ENCODE data around the gene CFAP77. TPM values are rescaled to one million over a fixed set of nuclear protein-coding genes. Genes with fewer than 3 reads are reported as not detected.

Gene CFAP77
- total RNA-seq, 1 donor from 2014 or later = 1.8 TPM

DNA sequence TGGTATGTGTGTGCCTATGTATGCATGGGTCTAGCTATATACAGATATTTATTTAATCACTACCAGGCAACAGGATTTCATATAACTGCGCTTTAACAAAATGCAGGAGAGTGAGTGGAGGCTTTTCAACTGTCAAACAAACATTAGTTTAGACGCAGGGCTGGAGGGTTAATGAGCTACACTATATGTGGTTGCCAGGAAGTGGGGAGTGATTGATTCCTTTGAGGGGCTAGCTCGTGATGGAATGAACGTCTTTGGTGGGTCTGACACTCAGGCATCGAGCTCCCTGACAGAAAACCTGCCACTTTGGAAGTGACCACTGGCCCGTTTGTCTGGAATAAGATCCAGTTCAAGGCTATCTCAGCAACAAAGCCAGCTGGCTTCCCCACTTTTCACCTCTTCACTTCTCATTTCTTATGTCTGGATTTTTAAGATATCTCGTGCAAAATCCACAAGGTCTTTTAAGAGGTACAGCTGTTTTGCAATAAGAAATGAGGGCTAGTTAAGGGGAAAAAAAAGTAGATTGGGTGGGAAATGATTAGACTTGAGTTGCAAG lies 78.0 kb downstream of the CFAP77 start:
- H3F3A ChIP-seq (ENCODE audit: low read depth) = no peaks in the 10 kb centered on the region
- no peaks in the 10 kb centered on the region for H3K79me2 ChIP-seq (ENCODE audit: low read depth)
- H3K9ac ChIP-seq = no peak overlapping the region
- DNase-seq (ENCODE audit: low spot score) = no peak
- TF ChIP-seq EZH2 (IDR thresholded peaks at IDR 0.05) = no peak
- TF ChIP-seq, protein P1, sequence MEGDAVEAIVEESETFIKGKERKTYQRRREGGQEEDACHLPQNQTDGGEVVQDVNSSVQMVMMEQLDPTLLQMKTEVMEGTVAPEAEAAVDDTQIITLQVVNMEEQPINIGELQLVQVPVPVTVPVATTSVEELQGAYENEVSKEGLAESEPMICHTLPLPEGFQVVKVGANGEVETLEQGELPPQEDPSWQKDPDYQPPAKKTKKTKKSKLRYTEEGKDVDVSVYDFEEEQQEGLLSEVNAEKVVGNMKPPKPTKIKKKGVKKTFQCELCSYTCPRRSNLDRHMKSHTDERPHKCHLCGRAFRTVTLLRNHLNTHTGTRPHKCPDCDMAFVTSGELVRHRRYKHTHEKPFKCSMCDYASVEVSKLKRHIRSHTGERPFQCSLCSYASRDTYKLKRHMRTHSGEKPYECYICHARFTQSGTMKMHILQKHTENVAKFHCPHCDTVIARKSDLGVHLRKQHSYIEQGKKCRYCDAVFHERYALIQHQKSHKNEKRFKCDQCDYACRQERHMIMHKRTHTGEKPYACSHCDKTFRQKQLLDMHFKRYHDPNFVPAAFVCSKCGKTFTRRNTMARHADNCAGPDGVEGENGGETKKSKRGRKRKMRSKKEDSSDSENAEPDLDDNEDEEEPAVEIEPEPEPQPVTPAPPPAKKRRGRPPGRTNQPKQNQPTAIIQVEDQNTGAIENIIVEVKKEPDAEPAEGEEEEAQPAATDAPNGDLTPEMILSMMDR (IDR thresholded peaks at IDR 0.05) = no peak
- no peak for TF ChIP-seq EZH2phosphoT487 (IDR thresholded peaks at IDR 0.05)
- H3K9me3 ChIP-seq (ENCODE audit: low read depth) = no peaks in the 10 kb centered on the region
- H3K27ac ChIP-seq = no peak overlapping the region
- Mint-ChIP-seq H3K36me3 (peaks cover 8% of the 10 kb centered on the region), H3K4me1 (peaks cover 56% of the 10 kb centered on the region), H3K27me3 (ENCODE audit: insufficient read depth, low read depth) (peaks cover 12% of the 10 kb centered on the region), H3K9me3 (peaks cover 20% of the 10 kb centered on the region), H3K27ac (peak overlapping the region; percentile 82), H3K4me3 (no peak overlapping the region)
- H3K36me3 ChIP-seq = no peaks in the 10 kb centered on the region
- H3K4me2 ChIP-seq = no peak overlapping the region
- peaks cover 30% of the 10 kb centered on the region for H3K4me1 ChIP-seq
- no peaks in the 10 kb centered on the region for H3K27me3 ChIP-seq
- no peak overlapping the region for H3K4me3 ChIP-seq
- no peak overlapping the region for H2AFZ ChIP-seq (replicated peaks)
- H4K20me1 ChIP-seq (ENCODE audit: low read depth) = no peaks in the 10 kb centered on the region

DNA sequence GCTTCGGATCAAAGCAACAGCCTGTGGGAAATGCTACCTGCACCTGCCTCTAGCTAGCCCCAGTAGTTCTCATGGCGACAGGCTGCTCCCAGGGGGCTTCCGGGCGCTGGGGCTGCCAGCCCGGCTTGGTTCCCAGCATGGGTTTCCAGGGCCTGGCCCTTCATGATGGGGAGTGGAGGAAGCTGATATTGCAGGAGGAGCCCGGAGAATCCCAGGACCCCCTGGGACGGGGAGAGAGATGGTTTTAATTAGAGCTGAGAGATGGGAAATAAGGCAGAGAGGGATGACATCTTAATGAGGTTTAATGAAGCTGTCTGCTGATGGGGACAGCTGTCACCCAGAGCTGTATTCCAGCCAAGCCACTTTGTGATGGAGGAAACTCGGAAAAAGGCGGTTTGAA lies 78.6 kb downstream of the CFAP77 start:
- Histone ChIP-seq H3K79me2 (ENCODE audit: low read depth) (no peaks in the 10 kb centered on the region), H3K9ac (no peak overlapping the region), H2AFZ (replicated peaks) (no peak overlapping the region), H3K36me3 (no peaks in the 10 kb centered on the region), H4K20me1 (ENCODE audit: low read depth) (no peaks in the 10 kb centered on the region), H3K4me1 (peaks cover 24% of the 10 kb centered on the region), H3F3A (ENCODE audit: low read depth) (no peaks in the 10 kb centered on the region), H3K4me2 (no peak overlapping the region), H3K4me3 (no peak overlapping the region), H3K27ac (no peak overlapping the region), H3K9me3 (ENCODE audit: low read depth) (no peaks in the 10 kb centered on the region), H3K27me3 (no peaks in the 10 kb centered on the region)
- Mint-ChIP-seq H3K27me3 (ENCODE audit: insufficient read depth, low read depth) (peaks cover 14% of the 10 kb centered on the region), H3K4me1 (peaks cover 50% of the 10 kb centered on the region), H3K36me3 (peaks cover 13% of the 10 kb centered on the region), H3K27ac (peak overlapping the region; percentile 82), H3K4me3 (no peak overlapping the region), H3K9me3 (peaks cover 26% of the 10 kb centered on the region)
- no peak for DNase-seq (ENCODE audit: low spot score)
- TF ChIP-seq EZH2phosphoT487 (IDR thresholded peaks at IDR 0.05) = no peak
- no peak for TF ChIP-seq EZH2 (IDR thresholded peaks at IDR 0.05)
- TF ChIP-seq, protein P1 (IDR thresholded peaks at IDR 0.05) = no peak

DNA sequence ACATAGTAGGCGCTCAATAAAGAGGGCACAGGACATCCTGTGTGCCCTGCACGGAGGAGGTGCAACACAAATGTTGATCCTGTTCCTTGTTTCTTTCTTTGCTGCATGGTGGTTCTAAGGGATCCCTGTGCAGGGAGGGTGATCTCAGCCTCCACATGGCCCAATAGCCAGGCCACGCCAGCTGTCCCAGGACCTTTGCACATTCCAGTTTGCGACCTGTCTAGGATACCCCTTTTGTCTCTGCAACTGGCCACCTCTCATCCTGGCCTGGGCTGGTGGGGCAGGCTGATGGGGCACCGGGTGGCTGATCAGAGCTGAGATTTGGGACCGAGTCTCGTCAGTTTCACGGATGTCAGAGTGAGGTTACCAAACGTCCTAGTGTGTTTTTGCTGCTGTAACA lies 79.5 kb downstream of the CFAP77 start:
- H3K4me2 ChIP-seq = no peak overlapping the region
- Mint-ChIP-seq H3K27ac (no peak overlapping the region), H3K4me1 (peaks cover 41% of the 10 kb centered on the region), H3K27me3 (ENCODE audit: insufficient read depth, low read depth) (peaks cover 14% of the 10 kb centered on the region), H3K4me3 (no peak overlapping the region), H3K9me3 (peaks cover 35% of the 10 kb centered on the region), H3K36me3 (peaks cover 17% of the 10 kb centered on the region)
- no peaks in the 10 kb centered on the region for H3K27me3 ChIP-seq
- H4K20me1 ChIP-seq (ENCODE audit: low read depth) = no peaks in the 10 kb centered on the region
- H3K79me2 ChIP-seq (ENCODE audit: low read depth) = no peaks in the 10 kb centered on the region
- no peak overlapping the region for H3K27ac ChIP-seq
- DNase-seq (ENCODE audit: low spot score) = no peak
- H3K4me1 ChIP-seq = peaks cover 21% of the 10 kb centered on the region
- no peak for TF ChIP-seq EZH2 (IDR thresholded peaks at IDR 0.05)
- TF ChIP-seq, protein P1 (IDR thresholded peaks at IDR 0.05) = no peak
- TF ChIP-seq EZH2phosphoT487 (IDR thresholded peaks at IDR 0.05) = no peak
- H3F3A ChIP-seq (ENCODE audit: low read depth) = no peaks in the 10 kb centered on the region
- H3K4me3 ChIP-seq = no peak overlapping the region
- H3K9ac ChIP-seq = no peak overlapping the region
- H2AFZ ChIP-seq (replicated peaks) = no peak overlapping the region
- no peaks in the 10 kb centered on the region for H3K36me3 ChIP-seq
- H3K9me3 ChIP-seq (ENCODE audit: low read depth) = no peaks in the 10 kb centered on the region

All from neural progenitor cell (in vitro differentiated cells).